HepG2 (cell line): ENCODE measurements around the gene WNT10A. TPM values are rescaled to one million over a fixed set of nuclear protein-coding genes. Genes with fewer than 3 reads are reported as not detected.

ENCODE experiments used
- ERF ChIP-seq: IDR thresholded peaks from 2 replicates; pipeline ENCODE4 v1.6.1; 2018; ENCODE audit warnings: missing biosample characterization, missing genetic modification reagents
- HCFC1 ChIP-seq: fragments of 150-350 bp; IDR thresholded peaks from 2 replicates; pipeline ENCODE4 v1.6.1; 2014; ENCODE audit warnings: low read depth, low read length
- KDM2A ChIP-seq: sonication (generic); formaldehyde crosslinking; IDR thresholded peaks from 2 replicates; pipeline ENCODE4 v1.4.0; 2020; ENCODE audit warnings: low read depth, missing genetic modification reagents, borderline replicate concordance
- KDM6A ChIP-seq: IDR thresholded peaks from 2 replicates; pipeline ENCODE4 v1.6.1; 2016; ENCODE audit warnings: low read depth
- NFKB2 ChIP-seq: sonication (generic); formaldehyde crosslinking; IDR thresholded peaks from 2 replicates; pipeline ENCODE4 v1.4.0; 2020; ENCODE audit warnings: missing genetic modification reagents, borderline replicate concordance
- NONO ChIP-seq, 2 experiments: fragments of 450-650 bp in 1 of 2; sonication (generic) in 1 of 2; formaldehyde crosslinking in 1 of 2; IDR thresholded peaks in 1 of 2; conservative IDR thresholded peaks in 1 of 2; 2 replicates each; pipeline versions ENCODE4 v1.6.1 to v1.8.0; 2017 to 2022; ENCODE audit warnings: mild to moderate bottlenecking in 1 of 2, missing genetic modification reagents in 1 of 2, moderate library complexity in 1 of 2
- SALL1 ChIP-seq: sonication (generic); formaldehyde crosslinking; IDR thresholded peaks from 2 replicates; pipeline ENCODE4 v1.8.0; 2022; ENCODE audit warnings: mild to moderate bottlenecking, missing genetic modification reagents
- THAP11 ChIP-seq: IDR thresholded peaks from 2 replicates; pipeline ENCODE4 v1.6.1; 2016; ENCODE audit warnings: missing biosample characterization, missing genetic modification reagents
- ZBTB26 ChIP-seq: IDR thresholded peaks from 2 replicates; pipeline ENCODE4 v1.6.1; 2016; ENCODE audit warnings: missing compliant biosample characterization, missing genetic modification reagents, borderline replicate concordance
- ZBTB37 ChIP-seq: sonication (generic); formaldehyde crosslinking; IDR thresholded peaks from 2 replicates; pipeline ENCODE4 v1.4.0; 2020; ENCODE audit warnings: mild to moderate bottlenecking, missing genetic modification reagents
- ZFP36L1 ChIP-seq: sonication (generic); formaldehyde crosslinking; IDR thresholded peaks from 2 replicates; pipeline ENCODE4 v1.8.0; 2022; ENCODE audit warnings: mild to moderate bottlenecking, missing genetic modification reagents, moderate library complexity
- ZFP41 ChIP-seq: sonication (generic); formaldehyde crosslinking; IDR thresholded peaks from 2 replicates; pipeline ENCODE4 v1.4.0; 2020; ENCODE audit warnings: mild to moderate bottlenecking, missing genetic modification reagents, borderline replicate concordance
- ZNF160 ChIP-seq: sonication (generic); formaldehyde crosslinking; IDR thresholded peaks from 2 replicates; pipeline ENCODE4 v1.8.0; 2022; ENCODE audit warnings: mild to moderate bottlenecking, inconsistent platforms, missing genetic modification reagents
- ZNF232 ChIP-seq: sonication (generic); formaldehyde crosslinking; IDR thresholded peaks from 2 replicates; pipeline ENCODE4 v1.4.0; 2020; ENCODE audit warnings: missing genetic modification reagents, borderline replicate concordance
- ZNF329 ChIP-seq: sonication (generic); formaldehyde crosslinking; IDR thresholded peaks from 2 replicates; pipeline ENCODE4 v1.9.0; 2021; ENCODE audit warnings: low read depth, mild to moderate bottlenecking, missing genetic modification reagents
- ZNF431 ChIP-seq: sonication (generic); formaldehyde crosslinking; IDR thresholded peaks from 2 replicates; pipeline ENCODE4 v1.9.0; 2022; ENCODE audit warnings: missing genetic modification reagents, low read depth, mild to moderate bottlenecking, borderline replicate concordance
- ZNF44 ChIP-seq: sonication (generic); formaldehyde crosslinking; IDR thresholded peaks from 2 replicates; pipeline ENCODE4 v1.5.1; 2020; ENCODE audit warnings: mild to moderate bottlenecking, missing genetic modification reagents
- ZNF543 ChIP-seq: sonication (generic); formaldehyde crosslinking; IDR thresholded peaks from 2 replicates; pipeline ENCODE4 v1.4.0; 2020; ENCODE audit warnings: mild to moderate bottlenecking, missing genetic modification reagents
- ZNF569 ChIP-seq: sonication (generic); formaldehyde crosslinking; IDR thresholded peaks from 2 replicates; pipeline ENCODE4 v1.5.0; 2020; ENCODE audit warnings: mild to moderate bottlenecking, missing genetic modification reagents, moderate library complexity, borderline replicate concordance
- ZNF713 ChIP-seq: sonication (generic); formaldehyde crosslinking; IDR thresholded peaks from 2 replicates; pipeline ENCODE4 v1.4.0; 2020; ENCODE audit warnings: mild to moderate bottlenecking, missing genetic modification reagents
- ZNF746 ChIP-seq: sonication (generic); formaldehyde crosslinking; IDR thresholded peaks from 2 replicates; pipeline ENCODE4 v1.8.0; 2022; ENCODE audit warnings: mild to moderate bottlenecking, missing genetic modification reagents
- polyA plus RNA-seq, 8 experiments: library from polyadenylated mRNA; depleted of rRNA in 3 of 8; stranded (reverse) in 7 of 8; unstranded in 1 of 8; fragments of >200 nt; fragmentation: Illumina TruSeq in 4 of 8; extraction: Trizol in 4 of 8; gene quantifications; 2 replicates each; pipeline versions ENCODE4 v1.2.1 to v1.2.3, GENCODE V29; 2011 to 2016; ENCODE audit warnings: low read depth in 4 of 8, missing spikeins in 1 of 8, mixed read lengths in 1 of 8; ENCODE audit not compliant: insufficient read depth in 1 of 8
- total RNA-seq, 5 experiments: library from RNA; depleted of rRNA; stranded (reverse); fragments of >200 nt; fragmentation: Illumina TruSeq; extraction: Trizol; gene quantifications; 2 replicates each; pipeline ENCODE4 v1.2.3, GENCODE V29; 2016; ENCODE audit warnings: low read depth in 1 of 5
- TF ChIP-seq, protein P1 (sequence below): sonication (generic); formaldehyde crosslinking; IDR thresholded peaks from 2 replicates; pipeline ENCODE4 v1.4.0; 2020; ENCODE audit warnings: mild to moderate bottlenecking, missing genetic modification reagents

Gene WNT10A
- total and polyA plus RNA-seq, 2 of the 13 experiments (the other 11 are each of a cell fraction or from before 2014, with no cell fraction given), result 0.03 TPM; not detected in 1

DNA sequence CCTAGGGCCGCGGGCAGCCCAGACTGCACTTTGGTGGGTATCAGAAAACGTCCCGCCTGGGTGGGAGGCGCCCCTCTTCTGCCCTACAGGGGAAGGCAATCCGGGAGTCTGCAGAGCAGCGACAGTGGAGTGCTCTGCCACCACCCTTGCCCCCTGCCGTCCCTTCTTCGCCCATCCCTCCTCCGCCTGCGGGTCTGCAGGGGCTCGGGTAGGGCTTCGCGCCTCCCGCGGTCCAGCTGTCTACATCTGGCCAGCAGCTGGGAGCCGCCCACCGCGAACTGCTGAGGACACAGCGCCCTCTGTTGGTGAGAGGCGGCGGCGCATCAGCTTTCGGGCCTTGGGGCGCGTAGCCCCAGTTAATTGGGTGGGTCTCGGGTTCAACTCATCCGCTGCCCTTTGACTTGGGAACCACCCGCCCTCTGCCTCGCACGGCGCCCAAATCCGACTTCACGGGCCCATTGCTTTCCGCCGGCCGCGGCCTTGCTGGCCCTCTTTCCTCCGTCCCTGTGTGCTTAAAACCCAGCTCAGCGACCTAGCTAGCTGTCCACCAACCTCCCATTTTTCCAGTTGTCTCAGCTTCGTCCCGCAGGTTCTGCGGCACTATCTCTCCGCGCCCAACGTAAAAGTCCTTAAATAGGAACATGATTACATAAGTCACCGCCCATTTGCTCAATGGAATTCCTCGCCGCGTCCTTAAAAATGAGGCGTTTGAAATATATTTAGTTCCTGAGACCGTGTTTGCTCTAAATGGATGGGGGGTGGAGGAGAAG lies 17.6 kb downstream of the WNT10A start (continued):
- TF ChIP-seq ZBTB37, result no peak
- TF ChIP-seq ZNF329 (CRISPR knock-in tag), result peak; percentile 83; the same call in 1 of the 2 replicates
- TF ChIP-seq NONO (IDR thresholded peaks at IDR 0.05), result no peak
- TF ChIP-seq NONO (CRISPR knock-in tag; conservative IDR thresholded peaks at IDR 0.05), result 0 out of 2 replicates have a peak, but pooled peaks have one; percentile 65
- TF ChIP-seq ZBTB26 (CRISPR knock-in tag), result 0 out of 2 replicates have a peak, but pooled peaks have one; percentile 53
- TF ChIP-seq ZNF543 (CRISPR knock-in tag), result peak; percentile 57; the same call in 1 of the 2 replicates
- no peak for TF ChIP-seq ZFP36L1 (CRISPR knock-in tag)
- TF ChIP-seq NFKB2 (CRISPR knock-in tag), result peak; percentile 95; the same call in 1 of the 2 replicates
- 0 out of 2 replicates have a peak, but pooled peaks have one; percentile 63 for TF ChIP-seq ZNF160 (CRISPR knock-in tag)
- TF ChIP-seq HCFC1, result no peak
- peak; percentile 73; the same call in 1 of the 2 replicates for TF ChIP-seq ERF (CRISPR knock-in tag)
- TF ChIP-seq ZNF232 (CRISPR knock-in tag), result no peak
- 0 out of 2 replicates have a peak, but pooled peaks have one; percentile 53 for TF ChIP-seq THAP11
- TF ChIP-seq ZNF746 (CRISPR knock-in tag), result peak; percentile 73; the same call in 1 of the 2 replicates
- no peak for TF ChIP-seq ZNF569 (CRISPR knock-in tag)
- TF ChIP-seq ZNF713 (CRISPR knock-in tag), result no peak
- peak; percentile 80 for TF ChIP-seq SALL1 (CRISPR knock-in tag)
- no peak for TF ChIP-seq ZFP41 (CRISPR knock-in tag)
- TF ChIP-seq KDM6A (CRISPR knock-in tag), result no peak
- TF ChIP-seq ZNF431, result 0 out of 2 replicates have a peak, but pooled peaks have one; percentile 41
- TF ChIP-seq ZNF44, result no peak
- TF ChIP-seq, protein P1, sequence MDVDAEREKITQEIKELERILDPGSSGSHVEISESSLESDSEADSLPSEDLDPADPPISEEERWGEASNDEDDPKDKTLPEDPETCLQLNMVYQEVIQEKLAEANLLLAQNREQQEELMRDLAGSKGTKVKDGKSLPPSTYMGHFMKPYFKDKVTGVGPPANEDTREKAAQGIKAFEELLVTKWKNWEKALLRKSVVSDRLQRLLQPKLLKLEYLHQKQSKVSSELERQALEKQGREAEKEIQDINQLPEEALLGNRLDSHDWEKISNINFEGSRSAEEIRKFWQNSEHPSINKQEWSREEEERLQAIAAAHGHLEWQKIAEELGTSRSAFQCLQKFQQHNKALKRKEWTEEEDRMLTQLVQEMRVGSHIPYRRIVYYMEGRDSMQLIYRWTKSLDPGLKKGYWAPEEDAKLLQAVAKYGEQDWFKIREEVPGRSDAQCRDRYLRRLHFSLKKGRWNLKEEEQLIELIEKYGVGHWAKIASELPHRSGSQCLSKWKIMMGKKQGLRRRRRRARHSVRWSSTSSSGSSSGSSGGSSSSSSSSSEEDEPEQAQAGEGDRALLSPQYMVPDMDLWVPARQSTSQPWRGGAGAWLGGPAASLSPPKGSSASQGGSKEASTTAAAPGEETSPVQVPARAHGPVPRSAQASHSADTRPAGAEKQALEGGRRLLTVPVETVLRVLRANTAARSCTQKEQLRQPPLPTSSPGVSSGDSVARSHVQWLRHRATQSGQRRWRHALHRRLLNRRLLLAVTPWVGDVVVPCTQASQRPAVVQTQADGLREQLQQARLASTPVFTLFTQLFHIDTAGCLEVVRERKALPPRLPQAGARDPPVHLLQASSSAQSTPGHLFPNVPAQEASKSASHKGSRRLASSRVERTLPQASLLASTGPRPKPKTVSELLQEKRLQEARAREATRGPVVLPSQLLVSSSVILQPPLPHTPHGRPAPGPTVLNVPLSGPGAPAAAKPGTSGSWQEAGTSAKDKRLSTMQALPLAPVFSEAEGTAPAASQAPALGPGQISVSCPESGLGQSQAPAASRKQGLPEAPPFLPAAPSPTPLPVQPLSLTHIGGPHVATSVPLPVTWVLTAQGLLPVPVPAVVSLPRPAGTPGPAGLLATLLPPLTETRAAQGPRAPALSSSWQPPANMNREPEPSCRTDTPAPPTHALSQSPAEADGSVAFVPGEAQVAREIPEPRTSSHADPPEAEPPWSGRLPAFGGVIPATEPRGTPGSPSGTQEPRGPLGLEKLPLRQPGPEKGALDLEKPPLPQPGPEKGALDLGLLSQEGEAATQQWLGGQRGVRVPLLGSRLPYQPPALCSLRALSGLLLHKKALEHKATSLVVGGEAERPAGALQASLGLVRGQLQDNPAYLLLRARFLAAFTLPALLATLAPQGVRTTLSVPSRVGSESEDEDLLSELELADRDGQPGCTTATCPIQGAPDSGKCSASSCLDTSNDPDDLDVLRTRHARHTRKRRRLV (CRISPR knock-in tag), result 0 out of 2 replicates have a peak, but pooled peaks have one; percentile 33
- TF ChIP-seq KDM2A, result peak; percentile 89
